Neural progenitor cell (in vitro differentiated cells): ENCODE measurements around the gene SEMA4A.

Experiments used
- EZH2 ChIP-seq: fragments of 200-600 bp; sonication (generic); IDR thresholded peaks from 2 replicates; pipeline ENCODE4 v1.6.1; 2017; ENCODE audit warnings: antibody characterized with exemption, mild to moderate bottlenecking, moderate library complexity
- EZH2phosphoT487 ChIP-seq: fragments of 200-600 bp; sonication (generic); IDR thresholded peaks from 2 replicates; pipeline ENCODE4 v1.6.1; 2017; ENCODE audit warnings: antibody characterized with exemption
- TF ChIP-seq, protein P1 (sequence below): fragments of 200-600 bp; sonication (generic); IDR thresholded peaks from 2 replicates; pipeline ENCODE4 v1.5.1; 2017; ENCODE audit warnings: antibody characterized with exemption, mild to moderate bottlenecking

DNA sequence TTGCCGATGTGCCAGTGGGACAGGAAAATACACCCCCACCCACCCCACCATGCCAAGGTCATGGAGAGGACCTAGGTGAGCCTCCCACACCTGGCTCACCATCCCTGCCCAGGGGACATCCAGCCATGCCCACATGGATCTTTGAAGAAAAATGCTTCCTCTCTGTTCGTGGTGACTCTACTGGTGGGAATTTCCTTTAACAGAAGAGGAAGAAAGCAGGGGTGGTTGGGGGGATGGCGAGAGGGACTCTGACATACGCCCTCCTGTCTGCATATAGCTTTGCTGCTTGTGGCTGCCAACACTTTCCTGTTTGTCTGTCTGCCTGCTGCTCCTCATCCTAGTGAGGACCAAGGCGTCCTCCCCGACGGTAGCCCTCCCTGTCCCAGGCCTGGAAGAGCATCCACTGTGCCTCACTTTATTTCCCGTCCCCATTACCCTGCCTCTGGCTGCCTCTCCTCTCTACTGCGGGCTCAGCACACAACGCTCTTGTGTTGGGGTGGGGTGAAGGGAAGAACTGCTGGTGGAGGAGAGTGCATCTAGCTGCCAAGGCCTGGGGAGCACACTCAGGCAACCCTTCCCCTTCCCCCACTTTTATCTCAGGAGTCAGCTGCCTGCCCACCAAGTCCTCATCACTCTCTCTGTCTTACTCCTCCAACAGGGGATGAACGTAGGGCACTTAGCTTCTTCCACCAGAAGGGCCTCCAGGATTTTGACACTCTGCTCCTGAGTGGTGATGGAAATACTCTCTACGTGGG is 2.5 kb downstream of the SEMA4A start:
- TF ChIP-seq, protein P1, sequence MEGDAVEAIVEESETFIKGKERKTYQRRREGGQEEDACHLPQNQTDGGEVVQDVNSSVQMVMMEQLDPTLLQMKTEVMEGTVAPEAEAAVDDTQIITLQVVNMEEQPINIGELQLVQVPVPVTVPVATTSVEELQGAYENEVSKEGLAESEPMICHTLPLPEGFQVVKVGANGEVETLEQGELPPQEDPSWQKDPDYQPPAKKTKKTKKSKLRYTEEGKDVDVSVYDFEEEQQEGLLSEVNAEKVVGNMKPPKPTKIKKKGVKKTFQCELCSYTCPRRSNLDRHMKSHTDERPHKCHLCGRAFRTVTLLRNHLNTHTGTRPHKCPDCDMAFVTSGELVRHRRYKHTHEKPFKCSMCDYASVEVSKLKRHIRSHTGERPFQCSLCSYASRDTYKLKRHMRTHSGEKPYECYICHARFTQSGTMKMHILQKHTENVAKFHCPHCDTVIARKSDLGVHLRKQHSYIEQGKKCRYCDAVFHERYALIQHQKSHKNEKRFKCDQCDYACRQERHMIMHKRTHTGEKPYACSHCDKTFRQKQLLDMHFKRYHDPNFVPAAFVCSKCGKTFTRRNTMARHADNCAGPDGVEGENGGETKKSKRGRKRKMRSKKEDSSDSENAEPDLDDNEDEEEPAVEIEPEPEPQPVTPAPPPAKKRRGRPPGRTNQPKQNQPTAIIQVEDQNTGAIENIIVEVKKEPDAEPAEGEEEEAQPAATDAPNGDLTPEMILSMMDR = no peak
- TF ChIP-seq EZH2phosphoT487 (no peak), EZH2 (no peak)
